Right lung (tissue), 10 donors: Measurements from ENCODE around the gene FIS1. TPM values are rescaled to one million over a fixed set of nuclear protein-coding genes. Genes with fewer than 3 reads are reported as not detected.
A peak's percentile ranks its signal among the peaks of the same experiment; 100 is the strongest.
"Not testable (repeated sequence)": the region's sequence is repeated elsewhere in the genome, so short reads cannot be mapped to it uniquely, and the experiment has no call there.

Experiments used
- DNase-seq, 2 donors: peaks; one replicate each; pipeline ENCODE4 v3.0.0-alpha.2; 2013
- long read RNA-seq, 8 donors: transcript quantifications; one replicate each; lab custom pipeline, GENCODE V29; 2026
- polyA plus RNA-seq, 5 donors: library from polyadenylated mRNA; unstranded; fragments of 120-200 nt; gene quantifications; one replicate each; pipeline versions ENCODE4 v1.2.1 to v1.2.3, GENCODE V29; 2013; ENCODE audit warnings: inconsistent platforms in 1 of 5, low replicate concordance in 1 of 5; ENCODE audit not compliant: insufficient read length in 5 of 5, insufficient read depth in 1 of 5

Gene FIS1
- 100 to 1,000 TPM; 121 to 163 (median 125) TPM for polyA plus RNA-seq
- long read RNA-seq, donor 1, transcript FIS1-201 (5 exons, 734 nt), result major isoform, 119 of 125 reads
- long read RNA-seq, donor 1, partial matches to known transcripts, result 0 of 125 reads
- long read RNA-seq, donor 1, other reads (novel, unspliced or antisense), result 0 of 125 reads
- long read RNA-seq, donor 2, transcript FIS1-201 (5 exons, 734 nt), result major isoform, 79 of 201 reads
- long read RNA-seq, donor 2, partial matches to known transcripts, result 110 of 201 reads
- long read RNA-seq, donor 2, other reads (novel, unspliced or antisense), result 5 of 201 reads
- long read RNA-seq, donor 3, transcript FIS1-201 (5 exons, 734 nt), result major isoform, 98 of 112 reads
- long read RNA-seq, donor 3, partial matches to known transcripts, result 7 of 112 reads
- long read RNA-seq, donor 3, other reads (novel, unspliced or antisense), result 0 of 112 reads
- long read RNA-seq, donor 4, transcript FIS1-201 (5 exons, 734 nt), result major isoform, 75 of 77 reads
- long read RNA-seq, donor 4, partial matches to known transcripts, result 0 of 77 reads
- long read RNA-seq, donor 4, other reads (novel, unspliced or antisense), result 0 of 77 reads
- long read RNA-seq, donor 5, transcript FIS1-201 (5 exons, 734 nt), result major isoform, 178 of 188 reads
- long read RNA-seq, donor 5, partial matches to known transcripts, result 0 of 188 reads
- long read RNA-seq, donor 5, other reads (novel, unspliced or antisense), result 0 of 188 reads
- long read RNA-seq, donor 6, transcript FIS1-207 (4 exons, 915 nt), result minor isoform, 7 of 171 reads
- long read RNA-seq, donor 6, transcript FIS1-201 (5 exons, 734 nt), result major isoform, 146 of 171 reads
- long read RNA-seq, donor 6, partial matches to known transcripts, result 0 of 171 reads
- long read RNA-seq, donor 6, other reads (novel, unspliced or antisense), result 12 of 171 reads
- long read RNA-seq, donor 7, transcript FIS1-201 (5 exons, 734 nt), result major isoform, 63 of 65 reads
- long read RNA-seq, donor 7, partial matches to known transcripts, result 0 of 65 reads
- long read RNA-seq, donor 7, other reads (novel, unspliced or antisense), result 0 of 65 reads
- long read RNA-seq, donor 8, transcript FIS1-201 (5 exons, 734 nt), result major isoform, 47 of 50 reads
- long read RNA-seq, donor 8, partial matches to known transcripts, result 0 of 50 reads
- long read RNA-seq, donor 8, other reads (novel, unspliced or antisense), result 0 of 50 reads

DNA sequence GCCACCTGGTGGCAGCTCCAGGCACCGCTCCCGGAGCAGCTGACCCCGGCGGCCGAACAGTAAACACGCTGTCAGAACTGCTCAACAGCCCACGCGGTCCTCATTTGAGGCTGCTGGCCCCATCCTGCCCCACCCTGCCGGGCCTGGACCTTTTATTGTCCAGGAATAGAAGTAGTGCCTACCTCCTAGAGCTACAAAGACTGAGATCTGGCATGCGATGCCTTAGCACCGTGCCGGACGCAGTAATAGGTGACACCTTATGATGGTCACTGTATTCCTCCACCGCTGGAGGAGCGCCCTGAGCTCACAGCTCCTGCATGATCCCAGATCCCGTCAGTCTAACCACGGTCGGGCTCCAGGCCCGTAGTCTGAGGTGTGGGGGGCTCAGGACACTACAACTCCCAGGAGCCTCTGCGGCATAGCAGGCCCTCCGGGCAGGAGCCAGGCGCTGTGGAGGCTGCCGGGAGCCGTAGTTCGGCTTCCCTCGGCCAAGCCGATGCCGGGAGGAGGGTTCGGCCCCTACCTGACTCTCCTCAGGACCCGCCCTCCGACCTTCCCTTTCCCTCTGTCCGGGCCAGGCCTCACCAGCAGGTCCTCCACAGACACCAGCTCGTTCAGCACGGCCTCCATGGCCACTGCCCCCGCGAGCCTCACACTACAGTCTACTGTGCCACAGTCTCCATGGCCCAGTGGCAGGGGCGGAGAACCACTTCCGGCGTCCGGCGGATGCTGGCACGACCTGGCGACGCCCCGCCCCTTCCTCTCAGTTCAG, at the start of gene FIS1:
Gene FIS1 (minus strand): TSS at position 707 of the 772 bp plus-strand sequence. CDS start 77 bp downstream, at position 630.
- peak; percentile 90 to 93 for DNase-seq

DNA sequence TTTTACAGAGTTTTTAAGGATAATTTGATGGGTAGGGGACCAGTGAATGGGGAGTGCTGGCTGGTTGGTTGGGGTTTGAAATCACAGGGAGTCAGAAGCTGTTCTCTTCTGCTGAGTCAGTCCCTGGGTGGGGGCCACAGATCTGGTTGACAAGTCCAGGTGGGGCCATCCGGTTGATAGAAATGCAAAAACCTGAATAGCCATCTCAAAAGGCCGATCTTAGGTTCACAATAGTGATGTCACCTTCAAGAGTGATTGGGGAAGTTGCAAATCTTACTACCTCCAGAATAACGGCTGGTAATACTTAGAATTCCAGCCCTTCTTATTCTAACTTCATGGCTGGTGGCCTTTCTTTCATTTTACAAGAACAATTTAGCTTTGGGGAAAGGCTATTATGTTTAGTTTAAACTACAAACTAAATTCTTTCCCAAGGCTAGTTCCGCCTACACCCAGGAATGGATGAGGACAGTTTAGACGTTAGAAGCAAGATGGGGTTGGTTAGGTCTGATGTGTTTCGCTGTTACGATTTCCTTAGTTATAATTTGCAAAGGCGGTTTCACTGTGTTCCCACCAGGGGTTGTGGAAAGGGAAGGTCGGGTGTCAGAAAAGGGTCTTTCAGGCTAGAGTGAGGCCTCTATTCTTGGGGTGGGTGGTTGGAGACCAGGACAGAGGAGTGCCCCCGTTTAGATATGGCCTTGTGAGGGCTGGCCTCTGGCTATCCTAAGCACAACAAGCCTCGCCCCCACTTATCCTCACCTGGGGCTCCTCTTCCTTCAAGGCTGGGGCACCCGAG, 49.4 kb upstream of the FIS1 start:
- DNase-seq, result no peak

DNA sequence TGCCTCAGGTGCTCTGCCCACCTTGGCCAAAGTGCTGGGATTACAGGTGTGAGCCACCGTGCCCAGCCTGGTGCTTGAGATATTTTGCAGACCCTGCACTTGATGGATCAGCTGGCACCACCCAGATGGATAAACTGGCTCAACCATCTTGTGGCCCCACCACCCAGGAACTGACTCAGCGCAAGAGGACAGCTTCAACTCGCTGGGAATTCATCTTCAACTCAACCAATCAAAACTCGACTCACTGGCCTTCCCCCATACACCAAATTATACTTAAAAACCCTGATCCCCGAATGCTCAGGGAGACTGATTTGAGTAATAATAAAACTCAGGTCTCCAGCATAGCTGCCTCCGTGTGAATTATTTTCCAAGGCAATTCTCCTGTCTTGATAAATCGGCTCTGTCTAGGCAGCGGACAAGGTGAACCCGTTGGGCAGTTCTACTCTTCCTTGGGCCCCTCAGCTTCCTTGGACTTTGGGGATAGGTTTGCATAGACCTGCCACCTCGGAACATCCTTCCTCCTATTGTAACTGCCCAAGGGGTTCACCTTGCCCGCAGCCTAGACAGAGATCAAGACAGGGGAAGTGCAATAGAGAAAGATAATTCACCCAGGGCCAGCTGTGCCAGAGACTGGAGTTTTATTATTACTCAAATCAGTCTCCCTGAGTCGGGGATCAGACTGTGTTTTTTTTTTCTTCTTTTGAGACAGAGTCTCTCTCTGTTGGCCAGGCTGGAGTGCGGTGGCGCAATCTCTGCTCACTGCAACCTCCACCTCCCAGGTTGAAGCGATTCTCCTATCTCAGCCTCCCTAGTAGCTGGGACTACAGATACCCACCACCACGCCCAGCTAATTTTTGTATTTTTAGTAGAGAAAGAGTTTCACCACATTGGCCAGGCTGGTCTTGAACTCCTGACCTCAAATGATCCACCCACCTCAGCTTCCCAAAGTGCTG, 48.5 kb upstream of the FIS1 start:
- DNase-seq, result not testable (repeated sequence)

DNA sequence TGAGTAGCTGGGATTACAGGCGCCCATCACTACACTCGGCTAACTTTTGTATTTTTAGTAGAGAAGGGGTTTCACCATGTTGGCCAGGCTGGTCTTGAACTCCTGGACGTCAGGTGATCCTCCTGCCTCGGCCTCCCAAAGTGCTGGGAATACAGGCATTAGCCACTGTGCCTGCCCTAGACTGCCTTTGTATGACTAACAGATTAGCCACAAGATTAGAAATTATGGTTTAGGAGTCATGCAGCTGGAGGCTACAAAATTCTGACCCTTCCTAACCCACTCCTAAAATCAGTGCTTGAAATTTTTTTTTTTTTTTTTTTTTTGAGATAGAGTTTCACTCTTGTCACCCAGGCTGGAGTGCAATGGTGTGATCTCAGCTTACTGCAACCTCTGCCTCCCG, 47.7 kb upstream of the FIS1 start:
- DNase-seq, result not testable (repeated sequence)

DNA sequence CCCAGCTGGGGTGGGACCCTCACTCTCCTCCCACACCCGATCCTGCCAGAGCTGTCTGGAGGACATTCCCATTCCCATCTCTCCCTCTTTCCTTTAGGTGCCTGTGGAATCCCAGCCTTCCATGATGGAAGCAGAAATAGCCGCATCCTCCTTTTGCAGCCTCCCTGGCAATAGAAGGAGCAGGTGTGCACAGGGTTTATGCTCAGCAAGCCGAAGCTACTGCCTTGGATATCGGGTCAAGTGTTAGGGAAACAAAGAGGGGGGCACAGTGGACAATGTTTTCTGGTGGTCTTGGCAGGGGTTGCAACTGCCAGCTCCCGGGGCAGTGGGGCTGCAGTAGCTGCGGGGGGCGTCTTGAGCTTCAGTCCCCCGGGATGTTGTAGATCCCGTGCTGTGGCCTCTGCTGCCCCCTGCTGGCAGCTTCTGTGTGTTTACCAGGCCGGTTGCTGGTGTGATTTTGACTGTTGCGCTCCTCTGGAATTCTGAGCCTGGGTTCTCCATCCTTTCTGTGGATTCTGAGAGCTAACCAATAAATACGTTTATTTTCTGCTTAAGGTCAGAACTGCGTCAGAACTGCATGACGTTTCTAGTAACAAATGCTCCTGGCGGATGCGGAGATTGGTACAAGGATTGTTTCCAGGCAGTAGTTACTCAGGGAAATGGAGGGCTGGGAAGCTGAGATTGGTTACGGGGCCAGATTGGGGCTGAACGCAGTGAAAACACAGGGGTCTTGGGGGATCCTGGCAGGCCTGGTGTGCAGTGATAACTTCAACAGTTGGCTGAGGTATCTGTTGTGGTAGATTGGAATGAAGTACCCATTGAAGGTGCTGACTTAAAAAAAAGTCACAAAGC, 45.5 kb upstream of the FIS1 start:
- not testable (repeated sequence) for DNase-seq

DNA sequence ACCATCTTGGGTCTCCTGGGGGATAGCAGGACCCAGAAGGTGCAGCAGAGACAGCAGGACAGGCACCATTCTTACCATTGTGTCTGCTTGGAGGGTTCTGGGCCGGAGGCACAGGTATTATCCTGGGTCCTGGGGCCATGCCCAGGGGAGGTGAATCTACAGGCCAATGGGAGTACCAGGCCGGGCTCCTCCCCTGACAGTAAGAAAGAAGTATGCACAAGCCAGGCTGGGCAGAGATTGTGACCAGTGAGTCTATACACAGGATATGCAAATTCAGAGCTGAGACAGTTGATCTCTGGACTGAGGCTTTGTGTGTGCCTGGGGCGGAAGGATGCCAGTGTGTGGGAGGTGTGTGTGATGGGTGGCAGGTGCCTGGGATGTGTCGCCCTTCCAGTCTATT, 44.8 kb upstream of the FIS1 start:
- DNase-seq, result not testable (repeated sequence)

DNA sequence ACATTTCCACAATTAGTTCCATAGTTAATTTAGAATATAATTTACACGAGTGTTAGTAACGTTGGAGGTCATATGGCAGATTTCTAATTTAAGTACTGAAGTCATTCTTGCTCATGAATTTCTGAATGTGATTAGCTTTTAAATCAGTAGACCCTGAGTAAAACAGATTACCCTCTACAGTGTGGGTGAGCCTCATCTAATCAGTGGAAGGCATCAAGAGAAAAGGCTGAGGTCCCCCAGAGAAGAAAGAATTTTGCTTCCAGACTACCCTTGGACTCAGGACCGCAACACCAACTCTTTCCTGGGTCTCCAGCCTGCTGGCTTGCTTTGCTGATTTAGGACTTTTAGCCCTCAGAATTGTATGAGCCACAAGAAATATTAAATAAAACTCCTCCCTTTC, 43.6 kb upstream of the FIS1 start:
- no peak for DNase-seq

DNA sequence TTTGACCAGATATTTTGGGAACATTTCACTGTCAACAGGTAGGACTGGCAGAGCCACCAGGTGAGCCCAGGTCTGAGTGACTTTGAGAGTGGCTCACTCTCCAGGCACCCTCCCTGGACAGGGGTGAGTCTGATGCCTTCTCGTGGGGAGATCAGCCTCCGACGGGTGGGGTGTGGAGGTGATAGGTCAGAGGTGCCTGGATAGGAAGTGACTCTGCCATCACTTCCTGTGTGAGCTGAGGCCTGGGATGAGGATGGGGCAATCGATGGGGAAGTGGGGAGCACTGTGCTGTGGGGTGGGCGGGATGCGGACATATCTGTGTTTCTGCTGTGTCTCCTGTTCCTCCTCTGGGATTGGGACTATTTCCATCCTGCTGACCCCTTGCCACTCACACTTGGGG, 42.2 kb upstream of the FIS1 start:
- DNase-seq, result no peak

DNA sequence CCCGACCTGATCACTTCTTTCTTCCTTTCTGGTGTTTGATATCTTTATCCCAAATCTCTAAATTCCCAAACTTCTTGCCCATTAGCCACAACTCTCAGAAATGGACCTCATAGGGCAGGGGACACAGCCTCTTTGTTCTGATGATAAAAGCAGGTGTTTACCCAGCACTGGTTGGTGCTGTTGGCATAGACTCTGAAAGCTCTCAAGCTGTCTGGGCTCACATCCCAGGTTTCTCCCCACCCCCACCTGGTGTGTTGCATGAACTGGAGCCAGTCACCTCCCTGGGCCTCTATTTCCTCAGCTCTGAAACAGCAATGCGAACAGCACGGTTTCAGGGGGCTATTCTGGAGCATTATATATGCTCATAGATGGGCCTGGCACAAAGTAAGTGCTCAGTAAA, 41.0 kb upstream of the FIS1 start:
- DNase-seq, result not testable (repeated sequence)

DNA sequence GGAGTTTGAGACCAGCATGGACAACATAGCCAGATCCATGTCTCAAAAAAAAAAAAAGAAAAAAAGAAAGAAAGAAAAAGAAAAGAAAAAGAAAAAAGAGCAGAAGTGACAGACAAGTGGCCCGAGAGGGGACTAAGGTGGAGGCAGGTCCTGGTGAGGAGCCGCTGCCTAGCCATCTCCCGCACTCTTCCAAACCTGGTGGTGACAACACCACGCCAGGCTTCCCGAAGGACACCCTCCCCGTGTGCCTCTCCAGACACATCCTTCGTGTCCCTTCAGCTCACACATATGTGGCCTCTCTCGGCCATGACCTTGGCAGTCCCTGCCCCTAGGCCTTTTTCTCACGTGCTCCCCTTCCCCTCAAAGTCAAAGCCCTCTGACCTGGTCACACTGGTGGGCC, 40.3 kb upstream of the FIS1 start:
- DNase-seq, result no peak

DNA sequence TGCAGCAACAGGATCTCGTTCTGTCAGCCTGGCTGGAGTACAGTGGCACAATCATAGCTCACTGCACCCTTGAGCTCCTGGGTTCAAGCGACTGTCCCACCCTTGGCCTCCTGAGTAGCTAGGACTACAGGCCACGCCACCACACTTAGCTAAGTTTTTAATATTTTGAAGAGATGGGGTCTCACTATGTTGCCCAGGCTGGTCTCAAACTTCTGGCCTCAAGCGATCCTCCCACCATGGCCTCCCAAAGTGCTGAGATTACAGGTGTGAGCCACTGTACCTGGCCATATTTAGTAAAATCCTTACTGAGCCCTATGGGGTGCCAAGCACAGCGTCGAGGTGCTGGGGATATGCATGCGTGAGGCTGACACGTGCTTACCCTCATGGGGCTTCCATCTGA, 36.0 kb upstream of the FIS1 start:
- not testable (repeated sequence) for DNase-seq

DNA sequence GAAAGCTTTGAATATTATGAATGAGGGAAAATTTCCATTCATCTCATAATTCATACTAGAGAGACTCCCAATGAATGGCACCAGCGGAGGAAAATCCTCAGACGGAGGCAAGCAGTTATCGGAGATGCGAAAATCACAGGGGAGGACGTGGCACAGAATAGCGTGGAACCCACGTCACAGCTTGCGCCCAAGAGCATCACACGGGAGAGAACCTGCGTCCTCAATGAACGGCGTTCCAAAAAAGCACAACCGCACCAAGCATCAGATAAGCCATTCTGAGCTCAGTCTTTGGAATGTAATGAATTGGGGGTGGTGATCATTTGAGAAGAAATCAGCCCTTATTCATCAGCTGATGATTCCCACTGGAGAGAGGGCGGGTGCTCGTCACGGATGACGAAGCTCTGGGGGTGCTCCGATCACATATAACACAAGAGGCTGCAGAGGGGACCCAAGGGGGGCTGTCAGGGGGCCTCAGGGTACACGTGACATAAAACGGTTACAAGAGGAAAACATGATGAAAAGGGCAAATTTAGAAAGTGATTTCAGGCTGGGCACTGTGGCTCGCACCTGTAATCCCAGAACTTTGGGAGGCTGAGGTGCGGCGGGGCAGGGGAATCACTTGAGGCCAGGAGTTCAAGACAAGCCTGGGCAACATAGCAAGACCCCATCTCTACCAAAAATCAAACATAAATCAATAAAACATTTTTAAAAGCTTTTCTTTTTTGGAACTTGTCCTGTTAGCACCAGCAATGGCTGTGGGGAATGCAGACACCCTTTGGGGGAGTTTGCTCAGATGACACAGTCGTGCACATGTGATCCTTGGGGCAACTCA, 33.8 kb upstream of the FIS1 start:
- DNase-seq, result no peak

DNA sequence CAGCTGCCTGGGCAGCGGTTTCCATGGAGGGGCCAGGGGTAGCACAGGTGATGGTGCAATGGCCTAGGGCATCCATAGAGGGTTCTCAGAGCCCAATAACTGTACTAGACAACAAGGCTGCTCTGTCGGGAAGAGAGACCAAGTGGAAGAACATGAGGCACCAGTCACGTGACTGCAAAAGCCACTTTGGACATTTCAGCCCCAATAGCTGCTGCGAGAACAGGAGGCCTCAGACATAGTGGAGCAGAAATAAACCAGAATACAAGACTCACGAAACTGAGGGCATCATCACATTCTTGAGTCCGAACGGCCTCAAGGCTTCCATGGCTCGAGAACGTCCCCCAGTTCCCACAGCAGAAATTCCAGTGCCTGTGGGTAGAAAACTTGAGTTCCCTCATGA, 32.3 kb upstream of the FIS1 start:
- no peak for DNase-seq

DNA sequence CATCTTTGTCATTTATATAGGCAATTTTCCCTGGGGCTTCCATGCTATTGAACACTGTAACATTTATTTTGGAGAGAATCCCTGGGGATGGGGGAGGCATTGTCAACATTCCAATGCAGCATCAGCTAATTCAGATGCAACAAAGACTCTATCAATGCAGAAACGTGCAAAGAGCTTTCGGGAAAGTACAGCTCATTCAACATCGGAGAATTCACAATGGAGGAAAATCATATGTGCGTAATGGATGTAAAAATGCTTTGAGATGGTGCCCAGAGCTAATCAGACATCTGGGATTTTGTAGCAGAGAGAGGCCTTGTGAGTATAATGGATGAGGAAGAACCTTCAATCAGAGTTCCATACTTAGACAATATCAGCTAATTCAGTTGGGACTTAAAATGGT, 28.3 kb upstream of the FIS1 start:
- DNase-seq, result no peak

DNA sequence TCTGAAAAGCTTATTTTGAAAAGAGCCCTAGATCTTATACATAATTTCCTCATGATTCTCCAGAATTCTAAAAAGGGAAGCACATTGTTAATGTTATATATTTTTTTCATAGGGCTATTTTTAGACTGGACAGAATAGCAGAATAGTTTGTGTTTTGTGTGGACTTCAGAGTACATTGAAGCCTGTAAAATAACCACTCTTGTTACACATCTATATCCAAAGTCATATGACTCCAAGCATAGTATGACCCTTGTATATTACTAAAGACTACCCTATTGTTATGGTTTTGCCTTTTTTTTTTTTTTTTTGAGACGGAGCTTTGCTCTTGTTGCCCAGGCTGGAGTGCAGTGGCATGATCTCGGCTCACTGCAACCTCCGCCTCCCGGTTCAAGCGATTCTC, 26.1 kb upstream of the FIS1 start:
- no peak for DNase-seq

DNA sequence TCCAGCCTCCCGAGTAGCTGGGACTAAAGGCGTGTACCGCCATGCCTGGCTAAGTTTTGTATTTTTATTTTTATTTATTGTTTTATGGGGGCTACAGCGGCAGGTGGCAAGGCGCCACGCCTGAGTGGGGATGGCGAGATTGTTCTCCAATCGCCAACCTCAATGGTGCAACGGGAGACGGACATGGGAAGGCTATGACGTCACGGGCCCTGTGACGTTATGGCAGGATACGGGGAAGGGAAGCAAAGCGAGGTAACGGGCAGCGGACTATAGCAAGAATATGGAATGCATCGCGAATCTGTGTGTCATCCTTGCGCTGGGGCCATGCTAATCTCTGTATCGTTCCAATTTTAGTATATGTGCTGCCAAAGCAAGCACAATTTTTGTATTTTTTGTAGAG, 24.8 kb upstream of the FIS1 start:
- no peak for DNase-seq
